GM21723 (cell line): ENCODE results near the gene TOMM20.
"Not testable (repeated sequence)": the region's sequence is repeated elsewhere in the genome, so short reads cannot be mapped to it uniquely, and the experiment has no call there.

Experiments
- ATAC-seq: cut with Tn5 transposase; IDR thresholded peaks from one replicate; pipeline ENCODE4 v1.9.1; 2021; ENCODE audit warnings: mild to moderate bottlenecking, moderate library complexity; ENCODE audit not compliant: unreplicated experiment

The TOMM20 gene

GRCh38 chr1:235085411-235086117 lies 43.1 kb downstream of the TOMM20 start:
- ATAC-seq, result not testable (repeated sequence)

- ATAC-seq, result not testable (repeated sequence)
These were observed 47.8 kb downstream of the TOMM20 start for GRCh38 chr1:235080788-235081187.

GRCh38 chr1:235080297-235080657 lies 48.4 kb downstream of the TOMM20 start:
- ATAC-seq, result not testable (repeated sequence)

GRCh38 chr1:235079443-235080296 lies 49.0 kb downstream of the TOMM20 start:
- no peak for ATAC-seq

- ATAC-seq, result no peak
These were observed 49.9 kb downstream of the TOMM20 start for GRCh38 chr1:235078480-235079381.

GRCh38 chr1:235077571-235078479 lies 50.8 kb downstream of the TOMM20 start:
- ATAC-seq, result peak; percentile 26

GRCh38 chr1:235077163-235077540 lies 51.5 kb downstream of the TOMM20 start:
- ATAC-seq, result no peak

- ATAC-seq, result no peak
These were observed 52.0 kb downstream of the TOMM20 start for GRCh38 chr1:235076504-235077162.

- ATAC-seq, result no peak
These were observed 52.8 kb downstream of the TOMM20 start for GRCh38 chr1:235075777-235076308.

- ATAC-seq, result peak; percentile 72
These were observed 53.4 kb downstream of the TOMM20 start for GRCh38 chr1:235075048-235075776.

- ATAC-seq, result peak; percentile 42
These were observed 54.1 kb downstream of the TOMM20 start for GRCh38 chr1:235074523-235075047.

- no peak for ATAC-seq
These were observed 54.6 kb downstream of the TOMM20 start for GRCh38 chr1:235073968-235074522.

- no peak for ATAC-seq
These were observed 55.2 kb downstream of the TOMM20 start for GRCh38 chr1:235073331-235073967.

- ATAC-seq, result not testable (repeated sequence)
These were observed 56.1 kb downstream of the TOMM20 start for GRCh38 chr1:235072577-235072976.

GRCh38 chr1:235072096-235072495 lies 56.5 kb downstream of the TOMM20 start:
- no peak for ATAC-seq

- ATAC-seq, result no peak
These were observed 57.8 kb downstream of the TOMM20 start for GRCh38 chr1:235070819-235071218.
